WERI-Rb-1 (cell line): ENCODE data around the gene PTPRM.

Experiments used
- DNase-seq: peaks from one replicate; pipeline ENCODE4 v3.0.0-alpha.2; 2020
- H3K27ac ChIP-seq: fragments of 250-450 bp; sonication (Bioruptor Pico); 2 replicates; pipeline ENCODE4 v1.5.1; 2020; ENCODE audit warnings: mild to moderate bottlenecking, moderate library complexity
- H3K27me3 ChIP-seq: fragments of 250-450 bp; sonication (Bioruptor Pico); 2 replicates; pipeline ENCODE4 v1.5.1; 2021; ENCODE audit warnings: mild to moderate bottlenecking, low read depth, moderate library complexity; ENCODE audit not compliant: insufficient read depth, severe bottlenecking
- H3K36me3 ChIP-seq: fragments of 250-450 bp; sonication (Bioruptor Pico); 2 replicates; pipeline ENCODE4 v1.5.1; 2020; ENCODE audit warnings: mild to moderate bottlenecking, moderate library complexity
- H3K4me3 ChIP-seq: 2 replicates; pipeline ENCODE4 v1.5.1; 2011; ENCODE audit warnings: low read depth, mild to moderate bottlenecking, control low read depth, low read length
- H3K9me3 ChIP-seq: fragments of 250-450 bp; sonication (Bioruptor Pico); 2 replicates; pipeline ENCODE4 v1.5.1; 2021; ENCODE audit warnings: mild to moderate bottlenecking, moderate library complexity; ENCODE audit not compliant: severe bottlenecking
- CTCF ChIP-seq: IDR thresholded peaks from 2 replicates; pipeline ENCODE4 v1.5.1; 2011; ENCODE audit warnings: low read depth, mild to moderate bottlenecking, control low read depth, inconsistent platforms, low read length

The PTPRM gene

GRCh38 chr18:7766346-7766745, 199.2 kb downstream of the PTPRM start:
- no peaks in the 10 kb centered on the region for H3K9me3 ChIP-seq
- DNase-seq = no peak
- no peak overlapping the region for H3K27ac ChIP-seq
- no peak for TF ChIP-seq CTCF
- H3K4me3 ChIP-seq = no peak overlapping the region
- no peaks in the 10 kb centered on the region for H3K36me3 ChIP-seq
- H3K27me3 ChIP-seq = no peaks in the 10 kb centered on the region

- H3K27ac ChIP-seq = no peak overlapping the region
- no peak for TF ChIP-seq CTCF
- H3K27me3 ChIP-seq = no peaks in the 10 kb centered on the region
- DNase-seq = no peak
- H3K36me3 ChIP-seq = no peaks in the 10 kb centered on the region
- no peak overlapping the region for H3K4me3 ChIP-seq
- H3K9me3 ChIP-seq = no peaks in the 10 kb centered on the region
Observed at GRCh38 chr18:7766817-7767216, 199.7 kb downstream of the PTPRM start.

GRCh38 chr18:7770908-7771307, 203.8 kb downstream of the PTPRM start:
- no peaks in the 10 kb centered on the region for H3K9me3 ChIP-seq

DNA sequence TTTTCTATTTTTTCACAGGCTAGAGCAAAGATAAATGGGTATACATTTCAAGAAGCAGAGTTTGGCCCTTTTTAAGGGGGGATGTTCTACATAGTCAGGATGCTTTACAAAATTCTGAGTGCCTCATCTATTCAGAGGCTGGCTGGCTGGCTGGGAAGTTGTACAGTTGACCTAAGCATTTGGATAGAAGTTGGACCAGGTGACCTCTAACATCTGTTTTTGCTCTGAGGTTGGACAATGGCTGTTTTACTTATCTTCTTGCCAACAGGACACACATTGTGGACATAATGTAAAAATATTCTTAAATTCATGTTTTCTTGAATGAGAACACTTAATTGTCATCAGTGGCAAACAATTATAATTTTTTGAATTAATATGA, 205.4 kb downstream of the PTPRM start:
- H3K9me3 ChIP-seq = no peaks in the 10 kb centered on the region
- no peaks in the 10 kb centered on the region for H3K36me3 ChIP-seq
- no peak for TF ChIP-seq CTCF
- no peak overlapping the region for H3K4me3 ChIP-seq
- no peak overlapping the region for H3K27ac ChIP-seq
- H3K27me3 ChIP-seq = no peaks in the 10 kb centered on the region
- no peak for DNase-seq

More at GRCh38 chr18:7770908-7771307, 203.8 kb downstream of the PTPRM start:
- Histone ChIP-seq H3K4me3 (no peak overlapping the region), H3K27me3 (no peaks in the 10 kb centered on the region), H3K27ac (no peak overlapping the region), H3K36me3 (no peaks in the 10 kb centered on the region)
- no peak for TF ChIP-seq CTCF
- no peak for DNase-seq

DNA sequence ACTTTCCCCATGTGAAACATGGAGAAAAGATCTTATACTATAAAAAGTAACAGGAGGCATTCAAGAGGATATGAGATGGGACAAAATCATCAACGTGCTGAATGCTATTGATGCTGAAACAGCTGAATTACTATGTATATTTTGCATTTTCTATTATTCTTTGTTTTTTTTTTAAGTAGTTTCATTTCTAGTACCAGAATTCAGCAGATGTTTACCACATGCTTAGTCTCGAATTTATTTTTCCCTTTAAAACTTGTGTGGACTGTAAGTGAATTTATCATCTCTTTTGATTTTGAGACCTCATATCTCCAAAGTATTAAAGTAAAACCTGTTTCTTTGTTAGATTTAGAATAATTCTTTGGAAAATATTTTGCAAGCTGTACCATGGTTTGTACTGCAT, 205.8 kb downstream of the PTPRM start:
- no peak for TF ChIP-seq CTCF
- Histone ChIP-seq H3K27me3 (no peaks in the 10 kb centered on the region), H3K4me3 (no peak overlapping the region), H3K36me3 (no peaks in the 10 kb centered on the region), H3K9me3 (no peaks in the 10 kb centered on the region), H3K27ac (no peak overlapping the region)
- no peak for DNase-seq

DNA sequence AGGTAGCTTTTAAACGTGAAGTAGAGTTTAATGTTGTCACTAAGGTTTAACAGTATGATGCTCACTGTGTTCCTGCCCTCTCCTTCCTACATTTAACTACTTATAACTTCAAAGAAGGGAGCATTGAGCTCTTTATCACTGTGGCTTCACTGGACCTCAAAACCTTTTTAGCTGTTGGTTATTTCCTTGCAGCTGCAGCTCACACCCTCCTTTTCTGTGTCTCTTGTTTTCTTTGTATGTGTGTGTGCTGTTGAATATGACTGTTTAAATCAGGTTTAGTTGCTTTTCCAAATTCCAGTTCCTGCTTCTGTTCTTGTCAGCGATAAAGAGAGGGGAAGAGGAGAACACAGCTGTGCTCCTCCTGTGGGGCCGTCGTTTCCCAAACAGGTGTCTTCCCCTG, 208.0 kb downstream of the PTPRM start:
- TF ChIP-seq CTCF = no peak
- Histone ChIP-seq H3K4me3 (no peak overlapping the region), H3K27ac (no peak overlapping the region), H3K9me3 (no peaks in the 10 kb centered on the region), H3K27me3 (no peaks in the 10 kb centered on the region), H3K36me3 (no peaks in the 10 kb centered on the region)
- DNase-seq = no peak
